Naive thymus-derived CD8-positive, alpha-beta T cell (primary cell): ENCODE measurements around the gene SUN2. TPM values are rescaled to one million over a fixed set of nuclear protein-coding genes. Genes with fewer than 3 reads are reported as not detected.

Experiments used
- ATAC-seq, 2 donors: fragments of 150-1000 bp; cut with Tn5 transposase in 1 of 2; sonication (Bioruptor Pico), chemical (Tn5 transposase) in 1 of 2; 1 replicate in 1 of 2; 2 replicates in 1 of 2; pipeline ENCODE4 v1.10.0; 2021; ENCODE audit warnings: mild to moderate bottlenecking in 2 of 2, moderate library complexity in 2 of 2
- POLR2A ChIA-PET: fragments of 350-600 bp; sonication (Branson Sonifier 250); formaldehyde crosslinking; loops from one replicate; lab custom pipeline; 2021; ENCODE audit warnings: antibody characterized with exemption; lab: Charles Lee
- DNase-seq, 10 donors: peaks; one replicate each; pipeline versions ENCODE4 v3.0.0 to v3.0.0-alpha.2; 2020 to 2022
- H3K27ac Mint-ChIP-seq, 10 donors: one replicate each; pipeline ENCODE4 v1.8.0; 2020 to 2022; ENCODE audit warnings: mild to moderate bottlenecking in 10 of 10, mixed read lengths in 10 of 10, moderate library complexity in 4 of 10, inconsistent platforms in 1 of 10
- H3K27me3 Mint-ChIP-seq, 5 donors: one replicate each; pipeline ENCODE4 v1.8.0; 2021 to 2022; ENCODE audit warnings: mixed read lengths in 5 of 5
- H3K36me3 Mint-ChIP-seq, 3 donors: one replicate each; pipeline ENCODE4 v1.8.0; 2020 to 2022; ENCODE audit warnings: mixed read lengths in 3 of 3, mild to moderate bottlenecking in 2 of 3, inconsistent platforms in 1 of 3
- H3K4me1 Mint-ChIP-seq, 4 donors: one replicate each; pipeline ENCODE4 v1.8.0; 2021 to 2022; ENCODE audit warnings: mixed read lengths in 4 of 4
- H3K4me3 Mint-ChIP-seq, 10 donors: one replicate each; pipeline ENCODE4 v1.8.0; 2020 to 2022; ENCODE audit warnings: mild to moderate bottlenecking in 10 of 10, mixed read lengths in 10 of 10, moderate library complexity in 6 of 10, inconsistent platforms in 1 of 10
- H3K9me3 Mint-ChIP-seq, 9 donors: one replicate each; pipeline ENCODE4 v1.8.0; 2020 to 2022; ENCODE audit warnings: mixed read lengths in 9 of 9, mild to moderate bottlenecking in 3 of 9, inconsistent platforms in 1 of 9, moderate library complexity in 1 of 9
- polyA plus RNA-seq, 3 donors: library from polyadenylated mRNA; unstranded; fragments of 300-500 nt; fragmentation: Illumina TruSeq; gene quantifications; one replicate each; pipeline ENCODE4 v1.2.3, GENCODE V29; 2021
- total RNA-seq, 8 experiments: library from RNA in 2 of 8; stranded (reverse) in 2 of 8; gene quantifications; one replicate each; pipeline ENCODE4 v1.2.3 and lab custom pipeline; 2021 to 2026

The SUN2 gene
- total and polyA plus RNA-seq, 5 experiments from 2014 or later = 491 to 1,073 (median 802) TPM

DNA sequence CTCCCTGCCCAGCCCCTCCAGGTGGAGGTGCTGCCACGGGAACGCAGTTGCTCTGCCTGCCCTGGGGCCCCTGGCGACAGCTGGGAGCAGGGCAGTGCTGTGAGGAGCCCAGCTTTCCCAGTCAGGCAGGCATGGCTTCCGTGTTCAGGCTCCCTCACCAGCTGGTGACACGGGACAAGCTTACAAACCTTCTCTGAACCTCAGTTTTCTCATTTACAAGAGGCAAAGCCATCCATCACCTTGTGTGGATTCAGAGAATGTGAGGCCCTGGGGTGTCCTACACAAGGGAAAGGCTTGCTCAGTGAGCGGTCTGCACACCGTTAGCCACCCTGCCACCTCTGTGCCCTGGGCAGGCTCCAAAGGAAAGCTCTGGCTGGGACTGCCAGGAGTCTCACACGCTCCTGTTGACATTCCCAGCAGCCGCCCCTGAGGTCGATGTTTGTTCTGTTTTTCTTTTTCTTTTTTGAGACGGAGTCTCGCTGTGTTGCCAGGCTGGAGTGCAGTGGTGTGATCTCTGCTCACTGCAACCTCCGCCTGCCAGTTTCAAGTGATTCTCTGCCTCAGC is 23.5 kb downstream of the SUN2 start:
- POLR2A ChIA-PET = interaction anchor here (0.6 to 37.2 kb wide), 18 partner anchors 9 to 346 kb away, joined by 3 to 1495 read pairs (median 4); partner anchors contain the start of genes APOBEC3C, CBX6, CBY1 and FAM227A
- peaks cover 0 to 77% (median 12%) of the 10 kb centered on the region in 3 donors for H3K36me3 Mint-ChIP-seq
- H3K27me3 Mint-ChIP-seq = no peaks in the 10 kb centered on the region
- peak overlapping the region in 5 of 10 donors; percentile 8 to 53 (median 41) for H3K4me3 Mint-ChIP-seq
- DNase-seq (no peak), ATAC-seq (no peak)
- H3K27ac Mint-ChIP-seq = peak overlapping the region in 9 of 10 donors; percentile 70 to 97 (median 90)
- peaks cover 24 to 62% (median 49%) of the 10 kb centered on the region in 4 donors for H3K4me1 Mint-ChIP-seq
- no peaks in the 10 kb centered on the region for H3K9me3 Mint-ChIP-seq

- ATAC-seq (peak in 1 of 2 donors; percentile 3), DNase-seq (no peak)
- Mint-ChIP-seq H3K27me3 (no peaks in the 10 kb centered on the region), H3K27ac (peak overlapping the region in 9 of 10 donors; percentile 41 to 97 (median 83)), H3K4me1 (peaks cover 21 to 57% (median 43%) of the 10 kb centered on the region in 4 donors), H3K36me3 (peaks cover 0 to 77% (median 8%) of the 10 kb centered on the region in 3 donors), H3K4me3 (peak overlapping the region in 4 of 10 donors; percentile 12 to 53 (median 44)), H3K9me3 (no peaks in the 10 kb centered on the region)
- POLR2A ChIA-PET = interaction anchor here (0.6 to 37.2 kb wide), 20 partner anchors 8 to 1598 kb away, joined by 3 to 1495 read pairs (median 4); partner anchors contain the start of genes APOBEC3C, CBX6, CBY1 and FAM227A
Measured at GRCh38 chr22:38731703-38732161, 24.1 kb downstream of the SUN2 start.

GRCh38 chr22:38730411-38730871 is 25.4 kb downstream of the SUN2 start:
- peak overlapping the region; percentile 31 to 93 (median 79) for H3K27ac Mint-ChIP-seq
- POLR2A ChIA-PET = interaction anchor here (0.5 to 37.2 kb wide), 10 partner anchors 8 to 141 kb away, joined by 3 to 1495 read pairs (median 4); partner anchors contain the start of genes CBX6, GTPBP1, NPTXR and SUN2
- H3K4me3 Mint-ChIP-seq = peak overlapping the region in 3 of 10 donors; percentile 25 to 61 (median 26)
- H3K4me1 Mint-ChIP-seq = peaks cover 18 to 51% (median 32%) of the 10 kb centered on the region in 4 donors
- peaks cover under 1 to 77% (median 8%) of the 10 kb centered on the region in 3 donors for H3K36me3 Mint-ChIP-seq
- DNase-seq (no peak), ATAC-seq (no peak)
- no peaks in the 10 kb centered on the region for H3K9me3 Mint-ChIP-seq
- no peaks in the 10 kb centered on the region for H3K27me3 Mint-ChIP-seq

DNA sequence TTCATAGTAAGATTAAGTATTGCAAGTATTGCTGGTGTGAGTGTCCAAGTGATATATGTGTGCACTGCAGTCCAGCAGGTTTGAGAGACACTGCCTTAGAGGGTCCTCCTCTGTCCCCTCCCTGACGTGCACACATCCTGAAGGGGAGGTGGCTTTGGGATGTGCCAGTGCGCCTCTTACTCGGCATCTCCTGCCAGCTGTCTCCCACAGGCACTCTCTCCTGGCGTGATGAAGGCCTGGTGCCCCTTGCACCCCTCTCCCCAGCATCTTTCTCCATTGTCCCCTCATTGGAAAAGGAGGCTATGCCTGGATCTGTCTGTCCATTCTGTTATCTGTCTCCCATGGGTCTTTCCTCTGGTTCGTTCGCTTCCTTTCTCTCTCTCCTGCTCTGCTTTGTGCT is 25.9 kb downstream of the SUN2 start:
- POLR2A ChIA-PET = interaction anchor here (0.5 to 37.2 kb wide), 5 partner anchors 10 to 125 kb away, joined by 3 to 1495 read pairs (median 7); partner anchors contain the start of genes NPTXR and SUN2
- H3K27me3 Mint-ChIP-seq = no peaks in the 10 kb centered on the region
- H3K36me3 Mint-ChIP-seq = peaks cover 6 to 77% (median 11%) of the 10 kb centered on the region in 3 donors
- no peaks in the 10 kb centered on the region for H3K9me3 Mint-ChIP-seq
- peak overlapping the region; percentile 61 to 93 (median 82) for H3K27ac Mint-ChIP-seq
- no peak for ATAC-seq
- H3K4me3 Mint-ChIP-seq = peak overlapping the region in 5 of 10 donors; percentile 8 to 61 (median 25)
- DNase-seq = no peak
- peaks cover 19 to 51% (median 34%) of the 10 kb centered on the region in 4 donors for H3K4me1 Mint-ChIP-seq

GRCh38 chr22:38728871-38729796 is 26.7 kb downstream of the SUN2 start:
- Mint-ChIP-seq H3K4me3 (peak overlapping the region in 2 of 10 donors; percentile 45), H3K36me3 (peaks cover 9 to 79% (median 11%) of the 10 kb centered on the region in 3 donors)
- no peak for ATAC-seq

GRCh38 chr22:38727530-38728451 is 28.0 kb downstream of the SUN2 start:
- Mint-ChIP-seq H3K9me3 (no peaks in the 10 kb centered on the region), H3K4me1 (peaks cover 9 to 44% (median 21%) of the 10 kb centered on the region in 4 donors), H3K4me3 (no peak overlapping the region), H3K36me3 (peaks cover 9 to 85% (median 11%) of the 10 kb centered on the region in 3 donors), H3K27ac (peak overlapping the region in 6 of 10 donors; percentile 35 to 92 (median 72)), H3K27me3 (no peaks in the 10 kb centered on the region)
- no peak for DNase-seq
- no peak for ATAC-seq
- POLR2A ChIA-PET = interaction anchor here (37.2 kb wide), 1 partner anchor 27 kb away, joined by 1495 read pairs; the partner anchor contains the start of gene SUN2

More at GRCh38 chr22:38728871-38729796, 26.7 kb downstream of the SUN2 start:
- POLR2A ChIA-PET = interaction anchor here (1.6 to 37.2 kb wide), 4 partner anchors 9 to 113 kb away, joined by 4 to 1495 read pairs (median 32); partner anchors contain the start of genes NPTXR and SUN2
- Mint-ChIP-seq H3K9me3 (no peaks in the 10 kb centered on the region), H3K4me1 (peaks cover 15 to 52% (median 30%) of the 10 kb centered on the region in 4 donors), H3K27ac (peak overlapping the region; percentile 37 to 92 (median 70)), H3K27me3 (no peaks in the 10 kb centered on the region)
- DNase-seq = no peak

- H3K4me3 Mint-ChIP-seq = peak overlapping the region in 2 of 10 donors; percentile 6 to 39
- no peaks in the 10 kb centered on the region for H3K27me3 Mint-ChIP-seq
- no peaks in the 10 kb centered on the region for H3K9me3 Mint-ChIP-seq
- POLR2A ChIA-PET = interaction anchor here (37.2 kb wide), 1 partner anchor 28 kb away, joined by 1495 read pairs; the partner anchor contains the start of gene SUN2
- peak overlapping the region in 8 of 10 donors; percentile 13 to 80 (median 55) for H3K27ac Mint-ChIP-seq
- ATAC-seq (no peak), DNase-seq (no peak)
- H3K36me3 Mint-ChIP-seq = peaks cover 9 to 90% (median 11%) of the 10 kb centered on the region in 3 donors
- H3K4me1 Mint-ChIP-seq = peaks cover 9 to 39% (median 17%) of the 10 kb centered on the region in 4 donors
Measured at GRCh38 chr22:38727123-38727522, 28.7 kb downstream of the SUN2 start.

- no peak for DNase-seq
- Mint-ChIP-seq H3K27ac (peak overlapping the region in 7 of 10 donors; percentile 5 to 92 (median 74)), H3K27me3 (no peaks in the 10 kb centered on the region), H3K36me3 (peaks cover 9 to 95% (median 11%) of the 10 kb centered on the region in 3 donors), H3K9me3 (no peaks in the 10 kb centered on the region), H3K4me3 (peak overlapping the region in 1 of 10 donors; percentile 25), H3K4me1 (peaks cover 9 to 34% (median 15%) of the 10 kb centered on the region in 4 donors)
- ATAC-seq = no peak
- POLR2A ChIA-PET = interaction anchor here (1.3 to 37.2 kb wide), 4 partner anchors 7 to 29 kb away, joined by 4 to 1495 read pairs (median 6); partner anchors contain the start of genes GTPBP1 and SUN2
Measured at GRCh38 chr22:38725900-38726655, 29.7 kb downstream of the SUN2 start.

- peak overlapping the region in 1 of 10 donors; percentile 5 for H3K4me3 Mint-ChIP-seq
- POLR2A ChIA-PET = interaction anchor here (0.6 to 37.2 kb wide), 7 partner anchors 8 to 119 kb away, joined by 3 to 1495 read pairs (median 4); partner anchors contain the start of genes GTPBP1, NPTXR and SUN2
- peak overlapping the region; percentile 62 to 92 (median 77) for H3K27ac Mint-ChIP-seq
- H3K27me3 Mint-ChIP-seq = no peaks in the 10 kb centered on the region
- peaks cover 9 to 95% (median 11%) of the 10 kb centered on the region in 3 donors for H3K36me3 Mint-ChIP-seq
- peak; percentile 81 to 86 for ATAC-seq
- peaks cover 6 to 26% (median 15%) of the 10 kb centered on the region in 4 donors for H3K4me1 Mint-ChIP-seq
- peak in 5 of 10 donors; percentile 31 to 59 (median 45) for DNase-seq
- H3K9me3 Mint-ChIP-seq = no peaks in the 10 kb centered on the region
Measured at GRCh38 chr22:38724926-38725571, 30.7 kb downstream of the SUN2 start.
